Mucosa of stomach (tissue), 1 donor: ENCODE data around the gene SLC8A1.

ENCODE experiments used
- H3K27me3 ChIP-seq: one replicate; pipeline ENCODE4 v1.7.0; 2013; ENCODE audit warnings: mild to moderate bottlenecking, low read length; ENCODE audit not compliant: control insufficient read depth, insufficient read depth
- H3K36me3 ChIP-seq: one replicate; pipeline ENCODE4 v1.7.0; 2013; ENCODE audit warnings: low read length; ENCODE audit not compliant: control insufficient read depth, insufficient read depth
- H3K4me1 ChIP-seq: one replicate; pipeline ENCODE4 v1.7.0; 2013; ENCODE audit warnings: mild to moderate bottlenecking, low read length; ENCODE audit not compliant: control insufficient read depth, insufficient read depth
- H3K4me3 ChIP-seq: one replicate; pipeline ENCODE4 v1.7.0; 2013; ENCODE audit warnings: low read length
- H3K9ac ChIP-seq: one replicate; pipeline ENCODE4 v1.7.0; 2013; ENCODE audit warnings: mild to moderate bottlenecking, low read length, moderate library complexity
- H3K9me3 ChIP-seq: one replicate; pipeline ENCODE4 v1.7.0; 2013; ENCODE audit warnings: mild to moderate bottlenecking, low read length, moderate library complexity; ENCODE audit not compliant: control insufficient read depth
- donor health status: Pancreatic carcinoma.

Gene SLC8A1

DNA sequence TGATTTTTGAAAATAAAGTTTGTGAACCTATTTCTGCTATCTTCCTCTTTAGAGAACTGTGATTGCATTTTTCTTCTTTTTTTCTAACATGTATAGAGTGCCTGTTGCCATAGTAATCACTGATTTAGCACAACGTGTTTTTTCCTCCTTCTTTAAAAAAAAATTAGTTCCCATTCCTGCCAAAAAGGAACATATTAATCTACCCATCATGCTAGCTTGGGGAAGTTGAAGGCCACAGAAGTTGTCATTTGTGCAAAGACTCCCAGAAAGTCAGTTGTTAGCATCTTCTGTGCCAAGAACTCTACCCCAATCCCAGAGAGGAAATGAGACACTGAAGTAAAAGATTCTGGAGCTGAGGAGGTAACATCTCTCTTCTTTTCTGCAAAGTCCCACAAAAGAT, 57.3 kb downstream of the SLC8A1 start:
- no peaks in the 10 kb centered on the region for H3K9me3 ChIP-seq
- H3K4me3 ChIP-seq = no peak overlapping the region
- H3K4me1 ChIP-seq = no peaks in the 10 kb centered on the region
- no peaks in the 10 kb centered on the region for H3K27me3 ChIP-seq
- no peak overlapping the region for H3K9ac ChIP-seq
- no peaks in the 10 kb centered on the region for H3K36me3 ChIP-seq

DNA sequence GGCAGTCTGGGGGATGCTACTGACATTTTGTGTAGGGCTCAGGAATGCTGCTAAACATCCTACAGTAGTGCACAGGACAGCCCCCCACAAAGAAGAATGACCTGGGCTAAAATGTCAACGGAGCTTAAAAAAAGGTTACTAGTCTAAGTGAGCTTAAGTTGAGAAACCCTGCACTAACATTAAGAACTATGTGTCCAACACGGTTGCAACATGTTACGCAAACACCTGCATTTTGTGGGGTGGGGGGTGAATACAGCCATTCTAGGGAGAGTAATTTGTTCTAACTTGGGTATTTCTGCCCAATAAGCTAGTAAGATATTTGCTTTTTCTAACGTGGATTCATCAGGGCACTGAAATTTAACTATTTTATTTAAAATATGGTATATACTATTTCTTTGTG, 57.9 kb downstream of the SLC8A1 start:
- Histone ChIP-seq H3K27me3 (no peaks in the 10 kb centered on the region), H3K9ac (no peak overlapping the region), H3K9me3 (no peaks in the 10 kb centered on the region), H3K4me1 (no peaks in the 10 kb centered on the region), H3K4me3 (no peak overlapping the region), H3K36me3 (no peaks in the 10 kb centered on the region)

DNA sequence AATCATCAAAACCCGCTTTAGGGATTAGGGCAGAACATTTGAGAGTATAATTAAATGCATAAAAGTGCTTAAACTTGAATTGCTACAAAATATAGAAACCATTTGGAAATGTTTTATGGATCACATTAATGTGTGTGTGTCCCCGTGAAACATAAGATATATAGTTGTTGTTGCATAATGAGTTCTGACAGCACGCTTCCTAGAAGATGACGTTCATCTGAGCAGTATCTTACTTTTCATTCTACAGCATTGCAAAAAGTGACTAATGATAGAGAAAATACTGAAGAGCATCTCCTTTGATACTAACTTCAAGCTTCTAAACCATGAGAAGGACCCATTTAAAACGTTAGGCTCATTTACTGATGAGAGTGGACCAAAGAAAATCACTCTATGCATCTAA, 63.7 kb downstream of the SLC8A1 start:
- no peaks in the 10 kb centered on the region for H3K9me3 ChIP-seq
- H3K9ac ChIP-seq = no peak overlapping the region
- H3K36me3 ChIP-seq = no peaks in the 10 kb centered on the region
- no peak overlapping the region for H3K4me3 ChIP-seq
- H3K27me3 ChIP-seq = no peaks in the 10 kb centered on the region
- no peaks in the 10 kb centered on the region for H3K4me1 ChIP-seq

DNA sequence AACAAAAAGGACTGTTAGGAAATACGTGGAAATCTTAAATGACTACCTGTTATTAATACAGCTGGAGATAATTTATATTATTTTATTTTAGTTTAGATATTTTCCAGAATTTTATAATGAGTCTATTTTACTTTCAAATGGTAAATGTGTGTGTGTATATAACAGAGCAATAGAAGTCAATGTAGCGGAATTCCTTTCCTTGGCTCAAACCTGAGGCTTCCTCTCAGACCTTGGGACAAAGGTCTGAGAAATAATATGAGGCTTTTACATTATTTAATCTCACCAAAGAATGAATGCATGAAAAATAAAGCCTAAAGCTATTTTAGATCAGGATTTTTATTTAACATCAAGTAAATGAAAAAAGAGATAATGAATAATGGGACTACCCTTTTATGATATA, 65.7 kb downstream of the SLC8A1 start:
- Histone ChIP-seq H3K9me3 (no peaks in the 10 kb centered on the region), H3K4me1 (no peaks in the 10 kb centered on the region), H3K27me3 (no peaks in the 10 kb centered on the region), H3K36me3 (no peaks in the 10 kb centered on the region), H3K4me3 (no peak overlapping the region), H3K9ac (no peak overlapping the region)

DNA sequence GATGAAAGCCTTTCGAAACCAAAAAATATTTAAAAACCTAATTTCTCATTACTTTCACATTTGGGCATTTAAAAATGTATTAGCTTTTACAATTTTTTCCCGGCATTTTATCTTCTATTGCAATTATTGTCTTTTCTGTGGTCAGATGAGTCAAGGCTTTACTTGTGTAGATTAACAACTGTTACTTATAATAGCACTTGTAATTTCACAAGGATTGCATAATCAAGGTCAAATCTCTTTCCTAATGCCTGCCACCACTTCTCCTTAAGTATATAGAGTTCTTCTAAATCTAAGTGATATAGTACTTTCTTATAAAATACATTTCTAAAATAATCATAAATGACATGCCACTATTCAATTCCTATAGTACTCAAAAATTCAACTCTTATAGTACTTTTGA, 67.2 kb downstream of the SLC8A1 start:
- no peak overlapping the region for H3K4me3 ChIP-seq
- no peaks in the 10 kb centered on the region for H3K9me3 ChIP-seq
- no peaks in the 10 kb centered on the region for H3K27me3 ChIP-seq
- H3K36me3 ChIP-seq = no peaks in the 10 kb centered on the region
- no peak overlapping the region for H3K9ac ChIP-seq
- no peaks in the 10 kb centered on the region for H3K4me1 ChIP-seq

DNA sequence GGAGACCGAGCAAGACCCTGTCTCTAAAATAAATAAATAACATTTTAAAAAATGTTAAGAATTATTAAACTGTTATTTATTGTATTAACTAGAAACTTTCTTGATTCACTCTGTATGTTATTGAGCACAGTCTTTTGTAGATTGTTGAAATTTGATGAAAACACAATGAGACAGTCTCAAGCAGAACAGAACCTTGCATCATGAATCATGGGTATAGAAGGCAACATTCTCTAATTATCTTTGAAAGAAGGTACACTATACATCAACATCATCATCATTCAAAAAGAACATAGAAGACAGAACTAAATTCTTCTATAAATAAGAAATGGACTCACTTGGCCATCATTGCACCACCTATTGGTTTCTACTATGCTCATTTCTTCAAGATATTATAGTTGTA, 67.7 kb downstream of the SLC8A1 start:
- Histone ChIP-seq H3K4me1 (no peaks in the 10 kb centered on the region), H3K27me3 (no peaks in the 10 kb centered on the region), H3K36me3 (no peaks in the 10 kb centered on the region), H3K9ac (no peak overlapping the region), H3K4me3 (no peak overlapping the region), H3K9me3 (no peaks in the 10 kb centered on the region)

DNA sequence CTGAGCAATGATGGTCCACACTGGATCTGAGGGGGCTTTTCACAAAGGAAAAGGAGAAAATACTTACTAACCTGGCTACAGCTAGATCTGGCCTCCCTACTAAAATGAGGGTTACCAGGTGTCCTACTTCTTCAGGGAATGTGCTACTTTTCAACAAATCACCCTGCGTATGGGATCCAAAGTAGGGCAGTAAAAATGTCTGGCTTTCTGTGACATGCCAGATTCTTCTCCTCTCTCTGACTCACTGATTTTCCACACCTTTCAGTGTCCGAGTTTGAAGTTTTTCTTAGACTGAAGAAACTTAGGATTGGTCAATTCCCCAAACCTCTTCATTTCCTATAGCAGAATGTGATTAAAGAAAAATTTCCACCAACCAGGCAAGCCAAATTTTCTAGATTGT, 71.2 kb downstream of the SLC8A1 start:
- Histone ChIP-seq H3K4me3 (no peak overlapping the region), H3K9ac (no peak overlapping the region), H3K27me3 (no peaks in the 10 kb centered on the region), H3K9me3 (no peaks in the 10 kb centered on the region), H3K4me1 (no peaks in the 10 kb centered on the region), H3K36me3 (no peaks in the 10 kb centered on the region)

DNA sequence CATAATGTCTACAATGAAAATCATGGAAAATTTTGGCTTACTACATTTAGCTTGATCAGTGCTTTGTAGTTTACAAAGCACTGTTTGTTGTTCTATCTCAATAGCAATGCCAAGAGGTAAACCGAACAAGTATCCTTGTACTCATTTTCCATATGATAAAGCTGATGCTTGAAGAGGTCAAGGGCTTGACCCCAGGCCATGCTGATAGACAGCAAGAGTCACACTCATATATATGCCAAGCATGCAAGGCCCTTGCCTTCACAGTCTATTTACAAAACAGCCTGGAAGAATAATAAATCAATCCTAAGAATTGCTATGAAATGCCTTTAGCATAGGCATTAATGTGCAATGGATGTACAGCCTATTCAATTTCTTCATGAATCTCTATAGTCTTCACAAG, 71.8 kb downstream of the SLC8A1 start:
- no peaks in the 10 kb centered on the region for H3K27me3 ChIP-seq
- no peaks in the 10 kb centered on the region for H3K9me3 ChIP-seq
- no peaks in the 10 kb centered on the region for H3K4me1 ChIP-seq
- H3K4me3 ChIP-seq = no peak overlapping the region
- H3K9ac ChIP-seq = no peak overlapping the region
- no peaks in the 10 kb centered on the region for H3K36me3 ChIP-seq

DNA sequence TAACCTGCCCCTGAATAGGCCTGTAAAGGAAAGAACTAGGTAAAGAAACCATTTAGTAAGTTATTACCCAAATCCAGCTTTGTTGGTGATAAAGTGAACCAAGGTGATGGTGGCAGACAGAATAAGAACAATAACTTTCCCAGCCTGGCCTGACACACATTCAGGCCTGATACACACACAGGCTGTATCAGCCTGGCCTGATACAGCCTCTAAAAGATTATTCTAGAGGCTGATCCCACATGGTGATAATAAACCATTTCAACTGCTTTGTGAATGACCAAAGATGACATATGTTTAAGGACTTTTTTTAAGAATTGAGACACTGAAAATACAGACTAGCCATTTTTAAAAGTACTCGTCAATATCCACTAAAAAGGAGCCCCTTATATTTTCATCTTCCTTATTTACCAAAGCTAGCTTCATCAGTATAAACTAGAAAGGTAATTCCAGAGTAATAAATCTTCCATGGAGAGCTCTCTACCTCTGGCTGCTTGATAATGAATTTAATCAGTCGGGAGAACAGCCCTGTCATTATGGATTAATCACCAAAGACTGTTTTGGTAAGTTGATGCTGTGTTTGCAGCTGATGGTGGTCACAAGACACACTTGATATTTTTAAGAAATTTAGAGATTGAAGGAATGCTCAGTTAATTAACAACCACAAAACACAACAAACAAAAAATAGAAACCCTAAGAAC, 77.2 kb downstream of the SLC8A1 start:
- no peaks in the 10 kb centered on the region for H3K27me3 ChIP-seq
- H3K36me3 ChIP-seq = no peaks in the 10 kb centered on the region
- H3K9ac ChIP-seq = no peak overlapping the region
- no peaks in the 10 kb centered on the region for H3K9me3 ChIP-seq
- no peaks in the 10 kb centered on the region for H3K4me1 ChIP-seq
- H3K4me3 ChIP-seq = no peak overlapping the region

DNA sequence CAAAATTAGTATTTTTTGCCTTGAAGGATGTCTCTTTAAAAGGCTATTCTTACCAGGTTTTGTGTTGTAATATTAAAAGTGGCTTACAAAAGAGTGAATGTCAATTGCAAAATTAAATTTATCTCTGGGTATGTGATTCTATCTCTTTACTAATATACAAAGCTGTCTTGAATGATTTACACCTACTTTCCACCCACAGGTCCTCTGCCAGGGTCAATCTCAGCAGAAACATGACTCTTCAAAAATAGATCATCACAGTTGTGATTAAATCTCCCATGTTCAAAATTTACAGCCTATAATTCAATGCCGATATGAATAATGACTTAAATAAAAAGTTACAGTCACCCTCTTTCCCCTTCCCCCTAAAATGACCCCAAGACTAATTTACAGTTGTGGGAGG, 78.8 kb downstream of the SLC8A1 start:
- Histone ChIP-seq H3K4me3 (no peak overlapping the region), H3K9me3 (no peaks in the 10 kb centered on the region), H3K27me3 (no peaks in the 10 kb centered on the region), H3K36me3 (no peaks in the 10 kb centered on the region), H3K4me1 (no peaks in the 10 kb centered on the region), H3K9ac (no peak overlapping the region)

DNA sequence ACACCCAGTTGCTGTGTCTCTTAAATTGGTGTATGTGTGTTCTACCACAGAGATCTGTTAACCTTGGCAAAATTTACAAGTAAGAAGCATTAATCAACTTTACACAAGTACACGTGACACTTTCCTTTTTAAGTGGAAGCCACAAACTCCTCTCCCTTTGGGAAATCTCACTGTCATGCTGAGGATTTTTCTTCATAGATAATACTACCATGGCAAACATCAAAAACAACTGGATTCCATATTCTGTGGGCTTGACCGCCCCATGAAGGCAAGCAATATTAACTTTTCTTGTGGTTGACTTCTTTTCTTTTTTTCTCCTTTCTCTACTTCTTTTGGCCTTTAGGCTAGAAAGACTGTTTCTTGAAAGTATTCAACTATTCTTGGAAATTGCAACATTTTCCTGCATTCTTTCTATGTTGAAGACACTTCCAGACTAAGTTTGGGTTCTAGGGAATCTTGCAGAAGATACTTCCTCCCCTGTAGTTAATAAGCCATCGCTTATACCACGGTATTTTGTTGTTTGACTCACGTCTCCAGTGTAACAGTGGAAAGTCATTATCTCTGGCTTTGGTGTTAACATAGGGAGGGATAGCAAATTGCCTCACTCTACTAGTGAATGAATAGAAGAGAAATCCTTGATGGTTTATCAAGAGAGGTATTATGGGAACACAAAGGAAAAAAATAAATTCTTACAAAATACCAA, 79.5 kb downstream of the SLC8A1 start:
- Histone ChIP-seq H3K4me3 (no peak overlapping the region), H3K9ac (no peak overlapping the region), H3K4me1 (no peaks in the 10 kb centered on the region), H3K36me3 (no peaks in the 10 kb centered on the region), H3K9me3 (no peaks in the 10 kb centered on the region), H3K27me3 (no peaks in the 10 kb centered on the region)

DNA sequence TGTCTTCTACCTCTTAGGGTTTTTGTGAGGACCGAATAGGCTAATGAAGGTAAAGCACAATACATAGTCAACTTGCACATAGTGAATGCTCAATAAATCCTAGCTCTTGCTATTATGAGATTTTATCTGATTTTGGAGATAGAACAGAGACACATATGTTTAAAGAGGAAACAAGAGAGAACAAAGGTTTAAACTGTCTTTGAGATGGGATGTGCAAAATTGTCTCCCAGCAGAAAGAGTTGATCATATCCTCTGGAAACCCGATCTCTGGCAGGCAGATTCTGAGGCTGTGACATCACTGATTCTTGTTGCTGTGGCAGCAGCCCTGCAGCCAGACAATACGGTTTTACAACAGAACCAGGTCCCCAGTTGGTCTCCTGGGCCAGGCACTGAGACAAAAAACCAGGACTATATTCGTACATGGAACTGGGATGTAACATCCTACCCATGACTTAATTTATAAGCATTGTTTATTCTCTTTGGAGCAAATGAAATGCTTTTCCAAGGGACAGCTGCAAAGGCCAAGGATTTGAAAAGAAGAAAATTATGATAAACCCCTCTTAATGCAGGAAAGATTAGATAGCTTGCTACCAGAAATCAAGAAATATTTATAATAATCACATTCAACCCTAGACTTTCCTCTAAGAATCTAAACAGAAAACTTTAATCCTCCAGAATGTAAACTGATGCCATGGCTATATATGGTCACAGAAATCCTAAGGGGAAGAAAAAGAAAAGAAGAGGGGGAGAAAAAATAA, 80.2 kb downstream of the SLC8A1 start:
- H3K36me3 ChIP-seq = no peaks in the 10 kb centered on the region
- no peak overlapping the region for H3K9ac ChIP-seq
- H3K4me1 ChIP-seq = no peaks in the 10 kb centered on the region
- H3K9me3 ChIP-seq = no peaks in the 10 kb centered on the region
- no peak overlapping the region for H3K4me3 ChIP-seq
- H3K27me3 ChIP-seq = no peaks in the 10 kb centered on the region
